ENCODE measurements around the gene CALML6. TPM values are rescaled to one million over a fixed set of nuclear protein-coding genes. Genes with fewer than 3 reads are reported as not detected.
A peak's percentile ranks its signal among the peaks of the same experiment; 100 is the strongest.

Gene CALML6
- total and polyA plus RNA-seq, 9 donors: 0.04 to 0.43 (median 0.13) TPM; not detected in 2

- Histone ChIP-seq H3K27me3 (no peaks in the 10 kb centered on the region), H3K4me3 (no peak overlapping the region), H3K27ac (no peak overlapping the region), H3K4me1 (ENCODE audit: insufficient read depth) (no peaks in the 10 kb centered on the region), H3K36me3 (no peaks in the 10 kb centered on the region), H3K9me3 (no peaks in the 10 kb centered on the region)
- WGBS, 3 donors: 63 to 73% (median 63%) methylated on average over 15 of the region's 15 CpGs
- intact Hi-C loops (cut with DNase I): no loop called here
- TF ChIP-seq CTCF (IDR thresholded peaks at IDR 0.05) (no peak), EP300 (IDR thresholded peaks at IDR 0.05) (no peak), POLR2A (IDR thresholded peaks at IDR 0.05) (no peak)
- peak in 1 of 5 donors; percentile 17 for DNase-seq
These were observed 22.0 kb downstream of the CALML6 start for GRCh38 chr1:1937061-1937460.

- WGBS, 3 donors: 55 to 68% (median 64%) methylated on average over 16 of the region's 16 CpGs
- H3K4me1 ChIP-seq (ENCODE audit: insufficient read depth): no peaks in the 10 kb centered on the region
- no peak for TF ChIP-seq EP300 (IDR thresholded peaks at IDR 0.05)
- no peak for TF ChIP-seq CTCF (IDR thresholded peaks at IDR 0.05)
- no peak for TF ChIP-seq POLR2A (IDR thresholded peaks at IDR 0.05)
- no peak overlapping the region for H3K27ac ChIP-seq
- peak in 1 of 5 donors; percentile 5 for DNase-seq
- no peaks in the 10 kb centered on the region for H3K27me3 ChIP-seq
- H3K36me3 ChIP-seq: no peaks in the 10 kb centered on the region
- H3K4me3 ChIP-seq: no peak overlapping the region
- H3K9me3 ChIP-seq: no peaks in the 10 kb centered on the region
- intact Hi-C loops (cut with DNase I): no loop called here
These were observed 22.7 kb downstream of the CALML6 start for GRCh38 chr1:1937549-1938275.

GRCh38 chr1:1938276-1938573 is 23.2 kb downstream of the CALML6 start:
- H3K4me1 ChIP-seq (ENCODE audit: insufficient read depth): no peaks in the 10 kb centered on the region
- H3K4me3 ChIP-seq: no peak overlapping the region
- H3K27ac ChIP-seq: no peak overlapping the region
- WGBS, 3 donors: 65 to 71% (median 68%) methylated on average over 6 of the region's 6 CpGs
- no peaks in the 10 kb centered on the region for H3K36me3 ChIP-seq
- no peaks in the 10 kb centered on the region for H3K9me3 ChIP-seq
- no peak for DNase-seq
- H3K27me3 ChIP-seq: no peaks in the 10 kb centered on the region
- TF ChIP-seq CTCF (IDR thresholded peaks at IDR 0.05): no peak
- TF ChIP-seq EP300 (IDR thresholded peaks at IDR 0.05): no peak
- TF ChIP-seq POLR2A (IDR thresholded peaks at IDR 0.05): no peak
- intact Hi-C loops (cut with DNase I): no loop called here

GRCh38 chr1:1938613-1939295 is 23.7 kb downstream of the CALML6 start:
- Histone ChIP-seq H3K4me3 (no peak overlapping the region), H3K9me3 (no peaks in the 10 kb centered on the region), H3K36me3 (no peaks in the 10 kb centered on the region), H3K27me3 (no peaks in the 10 kb centered on the region), H3K27ac (no peak overlapping the region), H3K4me1 (ENCODE audit: insufficient read depth) (no peaks in the 10 kb centered on the region)
- 68 to 77% (median 77%) methylated on average over 24 of the region's 24 CpGs for WGBS, 3 donors
- DNase-seq: no peak
- TF ChIP-seq CTCF (IDR thresholded peaks at IDR 0.05) (no peak), POLR2A (IDR thresholded peaks at IDR 0.05) (no peak), EP300 (IDR thresholded peaks at IDR 0.05) (no peak)
- intact Hi-C loops (cut with DNase I): no loop called here
